Stimulated activated CD4-positive, alpha-beta T cell treated with anti-CD3 and anti-CD28 coated beads, TNF-alpha, amount 100 ng/mL, for 48 hours (primary cell): ENCODE results near the gene BCAS2.

ENCODE experiments used
- DNase-seq, 3 donors: peaks; one replicate each; pipeline ENCODE4 v3.0.0-alpha.2; 2020; ENCODE audit warnings: low read depth in 3 of 3

Gene BCAS2

DNA sequence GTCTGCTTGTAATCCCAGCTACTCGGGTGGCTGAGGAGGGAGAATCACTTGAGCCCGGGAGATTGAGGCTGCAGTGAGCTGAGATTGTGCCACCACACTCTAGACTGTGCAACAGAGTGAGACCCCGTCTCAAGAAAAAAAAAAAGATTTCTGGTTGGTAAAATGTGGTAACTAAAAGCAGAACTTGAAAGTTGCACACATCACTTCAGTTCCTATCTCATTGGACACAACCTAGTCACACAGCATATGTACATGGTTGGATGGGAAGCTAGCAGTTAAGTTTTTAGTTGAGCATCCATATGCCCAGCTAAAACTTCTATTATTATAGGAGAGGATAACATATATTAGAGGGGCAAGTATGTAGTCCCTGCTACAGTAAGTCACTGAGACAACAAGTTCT is 22.1 kb downstream of the BCAS2 start:
- DNase-seq = no peak

DNA sequence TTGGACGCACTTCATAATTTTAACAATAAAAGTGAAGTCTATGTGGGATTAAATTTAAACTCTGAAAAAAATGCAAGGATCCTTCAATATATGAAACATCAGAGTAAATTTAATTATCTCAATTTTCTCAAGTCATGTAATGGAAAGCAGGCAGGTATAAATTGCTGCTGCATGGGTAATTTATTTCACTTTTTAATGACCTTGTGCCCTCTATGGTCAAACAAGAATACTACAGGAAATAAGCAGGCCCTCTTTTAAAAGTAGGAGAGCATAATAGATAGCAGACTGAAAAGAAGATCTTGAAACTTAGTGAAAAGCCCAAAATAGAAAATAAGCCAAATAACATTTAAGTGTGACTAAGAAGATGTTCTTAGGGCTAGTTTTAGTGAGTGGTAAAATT is 22.9 kb downstream of the BCAS2 start:
- no peak for DNase-seq

DNA sequence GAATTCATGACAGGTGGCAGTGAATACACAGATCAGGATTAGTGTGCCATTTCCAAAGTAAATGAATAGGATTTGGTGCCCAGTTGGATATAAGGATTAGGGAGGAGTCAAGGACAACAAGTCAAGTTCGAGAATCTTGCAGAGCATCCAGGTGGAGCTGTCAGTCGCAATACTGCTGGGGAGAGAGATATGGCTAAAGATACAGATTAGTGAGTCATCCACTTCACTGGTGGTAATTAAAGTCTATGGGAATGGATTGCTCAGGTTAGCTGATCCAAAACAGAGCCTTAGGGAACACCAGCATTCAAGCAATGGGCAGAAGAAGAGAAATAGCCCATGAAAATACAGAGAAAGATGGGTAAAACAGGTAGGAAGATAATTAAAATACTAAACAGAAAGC is 26.8 kb downstream of the BCAS2 start:
- no peak for DNase-seq

DNA sequence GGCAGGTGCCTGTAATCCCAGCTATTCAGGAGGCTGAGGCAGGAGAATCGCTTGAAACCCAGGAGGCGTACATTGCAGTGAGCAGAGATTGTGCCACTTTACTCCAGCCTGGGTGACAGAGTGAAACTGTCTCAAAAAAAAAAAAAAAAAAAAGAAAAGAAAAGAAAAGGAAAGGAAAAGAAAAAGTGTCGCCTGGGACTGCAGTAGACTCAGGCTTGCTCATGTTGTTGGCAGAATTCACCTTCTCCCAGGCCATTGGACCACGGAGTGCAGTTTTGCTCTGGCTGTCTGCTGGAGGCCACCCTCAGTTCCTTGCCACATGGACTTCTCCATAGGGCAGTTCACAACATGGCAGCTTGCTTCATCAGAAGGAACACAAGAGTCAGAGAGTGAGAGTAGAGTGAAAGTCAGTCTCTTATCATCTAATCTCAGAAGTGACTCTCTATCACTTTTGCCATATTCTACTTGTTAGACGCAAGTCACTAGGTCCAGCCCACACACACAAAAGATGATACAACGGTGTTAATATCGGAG is 29.2 kb downstream of the BCAS2 start:
- no peak for DNase-seq

DNA sequence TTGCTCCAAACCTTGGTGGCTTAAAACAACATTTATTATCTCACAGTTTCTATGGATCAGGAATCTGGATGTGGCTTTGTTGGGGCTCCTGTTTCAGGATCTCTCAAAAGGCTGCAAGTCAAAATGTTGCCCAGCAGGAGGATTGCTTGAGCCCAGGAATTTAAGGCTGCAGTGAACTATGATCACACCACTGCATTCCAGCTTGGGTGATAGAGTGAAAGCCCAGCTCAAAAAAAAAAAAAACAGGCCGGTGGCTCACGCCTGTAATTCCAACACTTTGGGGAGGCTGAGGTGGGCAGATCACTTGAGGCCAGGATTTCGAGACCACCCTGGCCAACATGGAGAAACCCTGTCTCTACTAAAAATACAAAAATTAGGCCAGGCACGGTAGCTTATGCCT is 30.0 kb downstream of the BCAS2 start:
- no peak for DNase-seq

DNA sequence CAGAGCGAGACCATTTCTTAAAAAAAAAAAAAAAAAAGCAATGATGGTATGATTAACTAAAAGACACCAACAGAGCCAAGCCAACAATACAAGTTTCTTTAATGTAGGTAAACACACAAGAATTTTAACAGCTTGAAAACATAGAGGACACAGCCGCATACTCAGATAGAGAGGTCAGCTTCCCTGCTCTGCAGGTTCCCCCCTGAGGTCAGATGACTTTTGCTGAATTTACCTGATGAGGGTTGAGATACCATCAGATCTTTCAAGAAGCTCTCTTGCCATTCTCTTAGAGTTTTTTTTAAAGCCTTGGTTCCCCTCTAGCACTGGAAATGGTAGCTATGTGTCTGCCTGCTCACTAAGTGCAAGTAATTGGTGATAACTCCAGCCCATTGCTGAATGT is 31.1 kb downstream of the BCAS2 start:
- DNase-seq = no peak

DNA sequence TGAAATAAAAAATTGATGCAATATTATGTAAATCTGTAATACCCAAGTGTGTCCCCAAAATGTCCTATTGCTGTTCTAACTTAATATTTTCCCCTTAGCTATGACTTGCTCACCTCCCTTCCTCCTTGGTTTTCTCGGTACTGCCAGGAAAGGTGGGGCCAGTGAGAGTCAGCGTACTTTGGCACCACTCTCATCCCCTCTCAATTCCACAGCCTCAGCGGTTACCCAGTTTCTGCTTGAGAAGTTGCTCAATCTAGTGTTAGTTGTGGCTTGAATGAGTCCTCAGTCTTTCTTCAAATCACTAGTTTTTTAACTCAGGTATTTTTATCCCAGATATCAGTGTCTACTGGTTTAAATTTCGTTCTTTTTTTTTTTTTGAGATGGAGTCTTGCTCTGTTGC is 32.3 kb downstream of the BCAS2 start:
- DNase-seq = no peak

DNA sequence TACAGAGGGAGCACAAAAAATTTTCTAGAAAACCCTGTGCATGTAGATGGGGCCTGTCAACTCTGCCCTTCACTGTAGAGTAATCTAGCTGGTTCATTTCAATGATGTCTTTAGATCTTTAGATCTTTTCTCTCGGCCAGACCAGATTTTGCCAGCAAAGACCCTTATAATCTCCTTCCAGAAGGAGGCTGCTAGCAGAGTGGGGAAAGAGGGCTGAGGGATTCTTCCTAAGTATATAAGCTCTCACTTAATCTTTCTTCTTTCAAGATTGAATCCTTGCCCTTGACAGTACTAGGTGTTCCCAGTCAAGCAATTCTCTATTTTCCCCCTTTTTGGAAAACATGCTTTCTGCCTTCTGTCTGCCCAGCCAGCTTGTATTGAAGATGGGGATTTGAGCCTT is 34.3 kb downstream of the BCAS2 start:
- DNase-seq = no peak

DNA sequence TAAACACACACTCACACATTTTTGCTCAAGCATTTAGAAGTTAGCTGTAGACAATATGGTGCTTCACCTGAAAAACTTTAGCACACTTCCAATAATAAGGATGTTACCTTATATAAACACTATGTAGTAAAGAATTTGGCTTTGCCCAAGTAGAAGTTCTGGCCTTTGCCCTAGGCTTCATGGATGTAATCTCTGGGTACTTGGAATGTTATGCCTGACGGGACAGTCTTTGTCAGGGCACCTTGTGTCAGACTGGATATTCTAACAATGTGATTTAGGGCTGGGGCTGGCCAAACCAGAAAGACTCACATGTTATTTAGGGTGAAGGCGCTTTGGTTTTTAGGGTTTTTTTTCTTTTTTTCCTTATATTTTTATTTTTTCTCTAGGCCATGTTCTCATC is 35.6 kb downstream of the BCAS2 start:
- no peak for DNase-seq

DNA sequence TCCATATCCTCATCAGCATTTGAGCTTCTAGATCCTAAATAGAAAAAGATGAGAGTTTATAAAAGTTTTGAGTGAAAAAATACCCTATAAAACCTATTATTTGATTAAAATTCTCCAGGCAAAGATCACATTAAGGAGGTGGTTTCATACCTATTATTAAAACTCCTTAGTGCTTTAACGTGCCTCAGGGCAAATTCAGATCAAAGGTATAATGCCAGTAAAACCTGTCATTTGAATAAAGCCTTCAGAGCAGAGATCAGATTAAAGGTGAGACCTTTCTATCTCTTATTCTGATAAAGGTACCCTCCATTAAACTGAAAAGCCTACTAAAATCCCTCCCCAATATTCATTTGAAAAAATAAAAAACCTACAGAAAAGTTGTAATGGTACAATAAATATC is 36.1 kb downstream of the BCAS2 start:
- no peak for DNase-seq

DNA sequence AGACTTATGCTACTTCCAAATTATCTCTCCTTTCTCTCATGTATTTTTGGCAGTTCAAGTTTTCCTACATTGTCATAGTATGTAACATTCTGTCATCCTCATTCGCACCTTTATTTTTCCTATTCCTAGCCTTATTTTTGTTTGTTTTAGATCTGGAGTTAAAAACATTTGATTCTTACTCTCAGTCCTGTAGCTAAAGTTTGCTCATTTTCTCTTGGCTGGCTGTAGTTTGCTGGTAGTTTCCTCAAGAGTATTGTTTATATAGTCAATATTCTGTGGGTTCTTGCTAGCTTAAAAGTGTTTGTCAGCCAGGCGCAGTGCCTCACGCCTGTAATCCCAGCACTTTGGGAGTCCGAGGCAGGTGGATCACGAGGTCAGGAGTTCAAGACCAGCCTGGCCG is 40.6 kb downstream of the BCAS2 start:
- no peak for DNase-seq

DNA sequence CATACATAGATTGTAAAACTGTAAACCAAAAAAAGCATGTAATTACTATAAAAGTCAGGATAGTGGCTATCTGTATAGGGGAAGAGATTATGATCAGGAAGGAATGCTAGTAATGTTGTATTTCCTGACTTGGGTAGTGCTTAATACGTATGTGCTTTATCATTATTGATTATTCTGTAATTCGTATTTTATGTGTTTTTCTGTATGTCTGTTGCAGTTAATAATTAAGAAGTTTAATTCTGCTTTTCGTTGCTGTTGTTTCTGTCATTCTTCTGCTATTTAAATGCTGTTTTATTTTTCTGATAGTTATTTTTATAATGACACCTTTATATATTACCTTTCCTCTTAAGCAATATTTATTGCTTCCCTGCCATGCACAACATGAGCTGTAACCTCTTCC is 41.1 kb downstream of the BCAS2 start:
- DNase-seq = no peak

DNA sequence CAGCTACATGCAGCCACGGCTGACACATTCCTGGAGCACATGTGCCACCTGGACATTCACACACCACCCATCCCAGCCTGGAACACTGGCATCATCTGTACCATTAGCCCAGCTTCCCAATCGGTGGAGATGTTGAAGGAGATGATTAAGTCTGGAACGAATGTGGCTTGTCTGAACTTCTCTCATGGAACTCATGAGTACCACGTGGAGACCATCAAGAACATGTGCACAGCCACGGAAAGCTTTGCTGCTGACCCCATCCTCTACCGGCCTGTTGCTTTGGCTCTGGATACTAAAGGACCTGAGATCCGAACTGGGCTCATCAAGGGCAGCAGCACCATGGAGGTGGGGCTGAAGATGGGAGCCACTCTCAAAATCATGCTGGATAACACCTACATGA is 45.4 kb downstream of the BCAS2 start:
- DNase-seq = no peak

DNA sequence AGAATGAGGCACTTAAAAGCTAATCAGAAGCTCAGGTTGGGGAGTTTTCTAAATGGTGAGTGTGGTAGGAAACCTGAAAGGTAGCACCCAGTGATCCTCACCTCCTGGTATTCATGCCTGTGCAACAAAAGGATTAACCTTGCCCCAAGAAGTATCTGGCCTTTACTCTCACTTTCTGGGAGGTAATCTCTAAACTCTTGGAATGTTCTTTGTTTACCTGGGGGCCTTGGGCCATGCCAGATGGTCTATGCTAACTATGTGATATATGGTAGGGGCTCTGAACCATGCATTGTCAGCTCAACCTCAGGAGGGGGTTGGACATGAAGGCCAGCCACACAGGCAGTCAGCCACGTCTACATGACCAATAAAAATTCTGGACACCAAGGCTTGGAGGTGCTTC is 46.0 kb downstream of the BCAS2 start:
- DNase-seq = no peak

DNA sequence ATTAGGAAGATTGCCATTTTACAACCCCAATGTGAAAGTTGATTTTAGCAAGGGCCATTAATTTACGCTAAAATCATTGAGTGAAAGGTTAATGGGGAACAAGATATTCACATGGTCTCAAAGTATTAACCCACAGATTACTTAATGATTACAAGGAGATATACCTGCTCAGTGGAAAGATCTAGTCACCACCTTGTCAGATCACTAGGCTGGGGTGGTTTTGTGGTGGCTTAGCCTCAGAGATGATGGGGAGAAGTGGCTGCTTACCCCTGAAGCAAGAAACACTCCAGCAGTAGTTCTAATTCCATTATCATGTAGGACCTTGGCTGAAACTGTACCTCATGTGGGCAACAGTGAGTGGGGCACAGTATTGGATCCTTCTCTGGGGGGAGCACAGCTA is 50.3 kb downstream of the BCAS2 start:
- no peak for DNase-seq

DNA sequence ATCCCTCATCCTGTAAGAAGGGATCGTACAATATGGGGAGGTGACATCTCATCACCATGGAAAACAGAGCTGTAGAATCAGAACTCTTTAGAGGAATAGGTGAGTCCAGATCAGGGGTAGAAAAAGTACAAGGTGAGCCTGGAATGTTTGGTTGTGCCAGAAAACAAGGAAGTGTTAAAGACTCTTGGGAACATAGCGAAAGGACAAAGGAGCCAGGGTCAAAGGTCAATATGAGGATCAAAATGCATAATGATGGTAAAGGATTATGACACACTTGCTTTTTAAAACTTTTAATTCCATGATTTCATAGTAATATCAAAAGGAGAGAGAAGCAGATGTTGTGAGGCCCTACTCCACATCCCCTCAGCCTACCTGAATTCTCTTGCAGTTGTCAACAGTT is 51.2 kb downstream of the BCAS2 start:
- no peak for DNase-seq

DNA sequence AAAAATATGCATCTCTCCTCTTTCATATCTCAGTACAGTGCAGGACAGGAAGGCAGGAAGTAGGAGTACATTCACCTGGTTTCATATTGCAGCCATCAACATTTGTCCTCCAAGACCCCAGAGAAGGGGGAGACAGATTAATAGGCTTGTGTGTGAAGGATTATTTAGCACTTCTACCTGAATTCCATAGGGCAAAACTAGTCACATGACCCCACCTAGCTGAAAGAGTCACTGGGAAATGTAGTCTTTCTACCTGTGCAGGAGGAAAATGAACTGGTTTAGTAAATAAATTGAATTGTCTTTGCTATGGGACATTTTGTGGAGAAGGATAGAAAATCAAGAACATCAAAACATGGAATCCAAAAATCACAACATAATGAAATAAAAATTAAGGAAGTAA is 56.5 kb downstream of the BCAS2 start:
- no peak for DNase-seq

DNA sequence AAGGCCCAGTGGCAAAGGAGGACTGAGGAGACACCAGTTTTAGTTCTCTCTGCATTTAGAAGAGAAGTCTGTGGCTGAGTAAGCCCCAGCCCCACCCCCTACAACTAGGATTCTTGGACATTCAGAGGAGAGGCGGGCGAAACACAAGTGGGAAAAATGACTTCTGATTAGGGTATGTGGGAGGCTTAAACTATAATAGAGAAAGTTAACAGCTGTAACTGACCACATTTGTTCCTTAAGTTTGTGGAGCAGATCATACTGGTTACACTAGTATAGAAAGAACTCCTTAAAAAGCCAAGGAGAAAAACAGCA is 59.2 kb downstream of the BCAS2 start:
- no peak for DNase-seq

DNA sequence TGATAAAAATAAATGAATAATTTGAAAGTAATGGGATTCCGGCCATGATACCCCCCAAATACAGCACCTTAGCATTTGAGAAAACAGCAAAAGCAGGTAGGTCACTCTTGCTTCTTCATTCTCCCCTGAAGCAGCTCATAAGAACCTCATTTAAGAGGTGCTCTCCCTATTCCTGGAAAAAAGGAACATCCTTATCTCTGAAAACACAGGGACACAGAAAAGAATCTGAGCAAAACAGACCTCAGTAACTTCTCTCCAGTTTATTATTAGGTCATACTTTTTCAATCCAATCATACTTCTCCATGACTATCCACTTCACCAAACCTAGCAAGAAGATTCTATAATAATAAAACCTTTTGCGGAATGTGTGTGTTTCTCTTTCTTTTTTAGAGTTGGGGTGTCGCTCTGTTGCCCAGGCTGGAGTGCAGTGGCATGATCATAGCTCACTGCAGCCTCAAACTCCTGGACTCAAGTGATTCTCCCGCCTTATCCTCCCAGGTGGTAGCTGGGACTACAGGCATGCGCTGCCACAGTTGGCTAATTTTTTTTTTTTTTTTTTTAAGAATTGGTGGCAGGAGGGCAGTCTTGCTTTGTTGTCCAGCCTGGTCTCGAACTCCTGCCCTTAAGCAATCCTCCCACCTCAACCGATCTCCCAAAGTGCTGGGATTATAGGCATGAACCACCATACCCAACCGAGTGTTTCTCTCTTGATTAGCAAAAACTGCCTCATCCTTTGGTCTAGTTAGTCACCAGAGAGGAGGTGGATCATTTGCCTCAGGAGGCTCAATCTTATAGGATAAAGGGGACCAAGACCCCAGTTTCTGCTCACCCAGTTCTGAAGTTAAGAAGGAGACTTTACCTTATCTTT is 59.8 kb downstream of the BCAS2 start:
- DNase-seq = no peak
